LNCaP clone FGC (cell line): Measurements from ENCODE around the gene MACC1.

Experiments used
- DNase-seq: peaks from one replicate; pipeline ENCODE4 v3.0.0-alpha.2; 2011; ENCODE audit warnings: low read depth
- H3K4me3 ChIP-seq: 2 replicates; pipeline ENCODE4 v1.5.1; 2011; ENCODE audit warnings: mild to moderate bottlenecking, low read depth, low read length, control low read depth
- CTCF ChIP-seq: IDR thresholded peaks from 2 replicates; pipeline ENCODE4 v1.5.1; 2012; ENCODE audit warnings: mild to moderate bottlenecking; ENCODE audit not compliant: control insufficient read depth, insufficient read depth; ENCODE audit errors: extremely low read depth

Gene MACC1

GRCh38 chr7:20229646-20230500, 12.7 kb upstream of the MACC1 start:
- H3K4me3 ChIP-seq, result no peak overlapping the region
- TF ChIP-seq CTCF, result no peak
- DNase-seq, result no peak

GRCh38 chr7:20229081-20229480, 11.9 kb upstream of the MACC1 start:
- no peak for TF ChIP-seq CTCF
- DNase-seq, result no peak
- no peak overlapping the region for H3K4me3 ChIP-seq

- no peak for TF ChIP-seq CTCF
- no peak overlapping the region for H3K4me3 ChIP-seq
- no peak for DNase-seq
These were observed 11.5 kb upstream of the MACC1 start for GRCh38 chr7:20228654-20229053.

DNA sequence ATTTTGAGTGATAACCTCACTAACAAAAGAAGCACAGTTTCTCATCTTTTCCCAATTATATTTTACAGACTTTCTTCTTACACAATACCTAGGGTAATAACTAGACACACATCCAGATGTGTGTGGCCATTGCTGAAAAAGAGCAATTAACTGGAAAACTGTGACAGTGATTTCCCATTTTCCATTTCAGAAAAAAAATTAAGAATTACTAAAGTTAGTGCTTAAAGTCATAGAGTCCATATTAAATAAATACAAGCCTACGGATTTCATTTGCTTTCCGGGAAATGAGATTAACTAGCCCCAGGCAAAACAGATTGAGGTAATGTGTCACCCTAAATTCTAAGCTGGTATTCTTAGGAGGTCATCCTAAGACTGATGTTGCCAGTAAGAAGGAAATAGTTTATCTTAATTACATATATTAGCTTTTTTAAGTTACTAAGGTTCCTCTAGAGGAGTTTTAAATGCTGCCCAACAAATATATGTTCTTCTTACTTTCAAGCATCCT, 10.2 kb upstream of the MACC1 start:
- TF ChIP-seq CTCF, result no peak
- DNase-seq, result no peak

DNA sequence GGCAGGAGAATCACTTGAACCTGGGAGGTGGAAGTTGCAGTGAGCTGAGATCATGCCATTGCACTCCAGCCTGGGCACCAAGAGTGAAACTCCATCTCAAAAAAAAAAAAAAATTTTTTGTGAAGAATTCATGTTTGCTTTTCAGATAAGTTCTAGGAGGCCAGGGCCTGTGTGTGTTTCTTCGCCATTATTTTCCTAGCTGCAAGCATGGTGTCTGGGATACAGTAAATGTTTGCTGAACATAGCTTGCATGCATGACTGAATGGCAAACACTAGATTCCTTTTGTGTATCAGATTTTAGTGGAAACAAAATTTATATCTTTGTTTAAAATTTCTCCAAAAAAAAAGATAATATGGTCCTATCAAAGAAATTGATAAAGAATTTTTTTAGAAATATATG, 9.7 kb upstream of the MACC1 start:
- no peak for DNase-seq
- no peak for TF ChIP-seq CTCF
- H3K4me3 ChIP-seq, result no peak overlapping the region

More for the DNA sequence above, 10.2 kb upstream of the MACC1 start:
- H3K4me3 ChIP-seq, result no peak overlapping the region

GRCh38 chr7:20225384-20225783, 8.2 kb upstream of the MACC1 start:
- no peak for DNase-seq
- no peak overlapping the region for H3K4me3 ChIP-seq
- TF ChIP-seq CTCF, result no peak

GRCh38 chr7:20224025-20224424, 6.8 kb upstream of the MACC1 start:
- no peak for TF ChIP-seq CTCF
- no peak for DNase-seq
- no peak overlapping the region for H3K4me3 ChIP-seq
